GM12878 (cell line): ENCODE results near the gene LIN7C. TPM values are rescaled to one million over a fixed set of nuclear protein-coding genes. Genes with fewer than 3 reads are reported as not detected.

ENCODE experiments used
- ATAC-seq: fragments of 200-7000 bp; cut with Tn5 transposase; 3 replicates; pipeline ENCODE4 v1.9.1; 2020; ENCODE audit warnings: mild to moderate bottlenecking, moderate library complexity
- BruUV-seq: library from RNA; stranded (reverse); fragments of 400-500 nt; replicated peaks from 2 replicates; lab custom pipeline; 2021; lab: Mats Ljungman, UMichigan
- CTCF ChIA-PET: fragments of 300-600 bp; sonication (Branson Sonifier 250); formaldehyde crosslinking; extraction: SDS; loops from one replicate; lab custom pipeline; 2021; ENCODE audit warnings: inconsistent platforms; lab: Yijun Ruan, JAX
- POLR2A ChIA-PET: fragments of 350-600 bp; formaldehyde crosslinking; extraction: SDS; loops from one replicate; lab custom pipeline; 2021; ENCODE audit warnings: inconsistent platforms; lab: Charles Lee
- RAD21 ChIA-PET: fragments of 300-600 bp; sonication (Branson Sonifier 250); formaldehyde crosslinking; loops from one replicate; lab custom pipeline; 2023; ENCODE audit warnings: antibody characterized with exemption; ENCODE audit not compliant: unreplicated experiment; lab: Charles Lee
- SMC1A ChIA-PET: fragments of 300-600 bp; sonication (Branson Sonifier 250); formaldehyde crosslinking; loops from one replicate; lab custom pipeline; 2023; ENCODE audit not compliant: unreplicated experiment, uncharacterized antibody; lab: Charles Lee
- DNase-seq: peaks from one replicate; pipeline ENCODE4 v3.0.0-alpha.2; 2011; ENCODE audit warnings: low read depth, low spot score
- FAIRE-seq: peaks from 3 replicates; lab custom pipeline; 2011; peaks lifted over from hg19 to GRCh38; lab: Jason Lieb, UNC
- H2AFZ ChIP-seq: 2 replicates; pipeline ENCODE4 v1.6.0; 2011; ENCODE audit warnings: low read depth, low read length, control low read depth; ENCODE audit not compliant: control insufficient read depth
- H3K27ac ChIP-seq: 2 replicates; pipeline ENCODE4 v1.5.1; 2011; ENCODE audit warnings: control low read depth; ENCODE audit not compliant: control insufficient read depth, insufficient read depth
- H3K27me3 ChIP-seq, 2 experiments: replicated peaks in 1 of 2; 2 replicates each; pipeline versions ENCODE4 v1.6.0 to v1.6.1; 2011; ENCODE audit warnings: low read length in 1 of 2; ENCODE audit not compliant: control insufficient read depth in 2 of 2, insufficient read depth in 2 of 2
- H3K36me3 ChIP-seq, 2 experiments: 2 replicates each; pipeline ENCODE4 v1.5.1; 2011; ENCODE audit warnings: low read length in 1 of 2; ENCODE audit not compliant: control insufficient read depth in 2 of 2, insufficient read depth in 2 of 2
- H3K4me1 ChIP-seq: 2 replicates; pipeline ENCODE4 v1.6.1; 2011; ENCODE audit warnings: mild to moderate bottlenecking, low read length, moderate library complexity, mixed read lengths; ENCODE audit not compliant: control insufficient read depth, insufficient read depth
- H3K4me2 ChIP-seq: 2 replicates; pipeline ENCODE4 v1.6.0; 2011; ENCODE audit warnings: control low read depth; ENCODE audit not compliant: control insufficient read depth, insufficient read depth
- H3K4me3 ChIP-seq: fragments of 200-600 bp; sonication (generic); 2 replicates; pipeline ENCODE4 v1.5.1; 2016
- H3K79me2 ChIP-seq: 2 replicates; pipeline ENCODE4 v1.6.0; 2011; ENCODE audit warnings: low read length; ENCODE audit not compliant: control insufficient read depth, insufficient read depth
- H3K9ac ChIP-seq: 2 replicates; pipeline ENCODE4 v1.8.0; 2011; ENCODE audit warnings: low read length, control low read depth, mixed read lengths; ENCODE audit not compliant: control insufficient read depth, insufficient read depth
- H3K9me3 ChIP-seq: replicated peaks from 3 replicates; pipeline ENCODE4 v1.5.1; 2011; ENCODE audit warnings: mild to moderate bottlenecking, low read length; ENCODE audit not compliant: control insufficient read depth, insufficient read depth
- H4K20me1 ChIP-seq: 2 replicates; pipeline ENCODE4 v1.6.0; 2011; ENCODE audit not compliant: control insufficient read depth, insufficient read depth
- EED ChIP-seq: sonication (generic); IDR thresholded peaks from 2 replicates; pipeline ENCODE4 v1.6.1; 2016; ENCODE audit warnings: antibody characterized with exemption, low read depth
- HDAC2 ChIP-seq: fragments of 200-600 bp; sonication (generic); IDR thresholded peaks from 2 replicates; pipeline ENCODE4 v1.6.1; 2017
- NFIC ChIP-seq: IDR thresholded peaks from 2 replicates; pipeline ENCODE4 v1.6.1; 2012; ENCODE audit warnings: low read depth, mild to moderate bottlenecking, inconsistent platforms, low read length, moderate library complexity
- NFYA ChIP-seq: IDR thresholded peaks from 2 replicates; pipeline ENCODE4 v1.6.1; 2011; ENCODE audit warnings: low read depth, mild to moderate bottlenecking, low read length, improper control_type of control experiment, borderline replicate concordance
- NR2C1 ChIP-seq: fragments of 450-650 bp; IDR thresholded peaks from 2 replicates; pipeline ENCODE4 v1.6.1; 2017; ENCODE audit warnings: antibody characterized with exemption, mild to moderate bottlenecking, moderate library complexity
- SPI1 ChIP-seq: IDR thresholded peaks from 2 replicates; pipeline ENCODE4 v1.6.1; 2011; ENCODE audit warnings: low read depth, mild to moderate bottlenecking, low read length, moderate library complexity, borderline replicate concordance; ENCODE audit not compliant: insufficient read depth
- TCF3 ChIP-seq: IDR thresholded peaks from 2 replicates; pipeline ENCODE4 v1.6.1; 2012; ENCODE audit warnings: low read depth, mild to moderate bottlenecking, low read length, borderline replicate concordance; ENCODE audit not compliant: insufficient read depth
- WRNIP1 ChIP-seq: IDR thresholded peaks from 2 replicates; pipeline ENCODE4 v1.6.1; 2011; ENCODE audit warnings: low read depth, low read length, improper control_type of control experiment, borderline replicate concordance
- YY1 ChIP-seq: IDR thresholded peaks from 2 replicates; pipeline ENCODE4 v1.6.1; 2011; ENCODE audit warnings: low read depth, mild to moderate bottlenecking, low read length
- ZBTB33 ChIP-seq: fragments of 450-650 bp; IDR thresholded peaks from 2 replicates; pipeline ENCODE4 v1.6.1; 2017; ENCODE audit warnings: mild to moderate bottlenecking
- ZNF592 ChIP-seq: fragments of 450-650 bp; IDR thresholded peaks from 2 replicates; pipeline ENCODE4 v1.6.1; 2017; ENCODE audit warnings: mild to moderate bottlenecking, moderate library complexity
- ZSCAN29 ChIP-seq: fragments of 450-650 bp; IDR thresholded peaks from 2 replicates; pipeline ENCODE4 v1.6.1; 2017; ENCODE audit warnings: mild to moderate bottlenecking, moderate library complexity
- WGBS: methylation state at CpG from one replicate; pipeline ENCODE4 v1.1.6; 2016; ENCODE audit warnings: low lambda C conversion rate; ENCODE audit not compliant: insufficient replicate concordance, insufficient coverage; ENCODE audit errors: missing lambda C conversion rate; 5-methylcytosine and 5-hydroxymethylcytosine counted together
- in situ Hi-C: fragments of 300-500 bp; cut with MboI; formaldehyde crosslinking; loops from 9 replicates; pipeline ENCODE4 v1.14.3; 2018; ENCODE audit warnings: mixed read lengths
- intact Hi-C: fragments of 100-400 bp; cut with micrococcal nuclease; formaldehyde crosslinking; loops from one replicate; pipeline ENCODE4 v1.14.2; 2022; ENCODE audit not compliant: unreplicated experiment
- polyA plus RNA-seq, 11 experiments: library from polyadenylated mRNA; depleted of rRNA in 4 of 11; unstranded in 6 of 11; stranded (reverse) in 5 of 11; fragments of >200 nt; fragmentation: Nextera tagmentation in 4 of 11; fragmentation: Illumina TruSeq in 1 of 11; extraction: Ambion mirVana in 4 of 11; extraction: Trizol in 1 of 11; gene quantifications; 1 replicate in 1 of 11; 2 replicates in 10 of 11; pipeline versions ENCODE4 v1.2.1 to v1.2.3, GENCODE V29; 2011 to 2016; ENCODE audit warnings: inconsistent platforms in 2 of 11, missing spikeins in 2 of 11, low read depth in 1 of 11
- total RNA-seq, 4 experiments: library from RNA; depleted of rRNA in 3 of 4; stranded (reverse); fragments of >200 nt in 3 of 4; fragmentation: Illumina TruSeq in 1 of 4; extraction: Trizol in 1 of 4; gene quantifications; 2 replicates each; pipeline versions ENCODE4 v1.2.1 to v1.2.3, GENCODE V29; 2013 to 2021

Gene LIN7C
- total and polyA plus RNA-seq, 10 of the 15 experiments (the other 5 are each of a cell fraction or from before 2014, with no cell fraction given), result 6.0 to 23.7 (median 15.1) TPM

GRCh38 chr11:27489092-27489491 lies 17.5 kb downstream of the LIN7C start (continued):
- no peak for TF ChIP-seq EED
- TF ChIP-seq, all 136 proteins: peak for 0

- no peaks in the 10 kb centered on the region for H3K9me3 ChIP-seq
- 95% methylated on average over 6 of the region's 6 CpGs for WGBS
- no peaks in the 10 kb centered on the region for H3K27me3 ChIP-seq
- H4K20me1 ChIP-seq, result no peaks in the 10 kb centered on the region
- H2AFZ ChIP-seq, result no peak overlapping the region
- ChIA-PET CTCF (interaction anchor here (0.7 to 10.4 kb wide), 6 partner anchors 12 to 732 kb away, joined by 3 to 142 read pairs (median 38); no protein-coding TSS in a partner anchor), SMC1A (interaction anchor here (0.6 to 6.4 kb wide), 7 partner anchors 10 to 734 kb away, joined by 3 to 71 read pairs (median 4); no protein-coding TSS in a partner anchor), RAD21 (interaction anchor here (0.7 to 5.5 kb wide), 5 partner anchors 10 to 1061 kb away, joined by 3 to 67 read pairs (median 40); no protein-coding TSS in a partner anchor), POLR2A (interaction anchor here (0.7 kb wide), 1 partner anchor 40 kb away, joined by 5 read pairs; no protein-coding TSS in a partner anchor)
- intact Hi-C loops, result loop anchor here (5.0 to 10.0 kb wide), 4 partner anchors 125 to 1203 kb away; partner anchors contain the start of gene CCDC34
- H3K9ac ChIP-seq, result no peak overlapping the region
- BruUV-seq, result TSS peak; percentile 11
- peaks cover 0 to 5% of the 10 kb centered on the region in 2 experiments; a peak in 3 of 4 replicates for H3K36me3 ChIP-seq
- no peak overlapping the region for H3K27ac ChIP-seq
- no peak overlapping the region for H3K4me3 ChIP-seq
- no peaks in the 10 kb centered on the region for H3K4me1 ChIP-seq
- H3K79me2 ChIP-seq, result no peaks in the 10 kb centered on the region
- no peak for FAIRE-seq
- in situ Hi-C loops, result no loop called here
- no peak for TF ChIP-seq YY1
- no peak for TF ChIP-seq ZNF592
- TF ChIP-seq WRNIP1, result no peak
- no peak for TF ChIP-seq TCF3
- TF ChIP-seq NR2C1, result no peak
- no peak for TF ChIP-seq NFYA
- TF ChIP-seq ZBTB33, result no peak
- TF ChIP-seq SPI1, result no peak
- no peak for TF ChIP-seq ZSCAN29
- no peak for TF ChIP-seq NFIC
- TF ChIP-seq HDAC2, result no peak
- DNase-seq, result no peak
- no peak for ATAC-seq
- no peak overlapping the region for H3K4me2 ChIP-seq
Measured at GRCh38 chr11:27487706-27488105, 18.9 kb downstream of the LIN7C start.
